HG03354 (cell line): Measurements from ENCODE around the gene ITSN2.
"Not testable (repeated sequence)": the region's sequence is repeated elsewhere in the genome, so short reads cannot be mapped to it uniquely, and the experiment has no call there.

Experiments used
- ATAC-seq: cut with Tn5 transposase; IDR thresholded peaks from one replicate; pipeline ENCODE4 v1.9.1; 2021; ENCODE audit warnings: mild to moderate bottlenecking; ENCODE audit not compliant: unreplicated experiment, poor library complexity, severe bottlenecking

ITSN2 gene

DNA sequence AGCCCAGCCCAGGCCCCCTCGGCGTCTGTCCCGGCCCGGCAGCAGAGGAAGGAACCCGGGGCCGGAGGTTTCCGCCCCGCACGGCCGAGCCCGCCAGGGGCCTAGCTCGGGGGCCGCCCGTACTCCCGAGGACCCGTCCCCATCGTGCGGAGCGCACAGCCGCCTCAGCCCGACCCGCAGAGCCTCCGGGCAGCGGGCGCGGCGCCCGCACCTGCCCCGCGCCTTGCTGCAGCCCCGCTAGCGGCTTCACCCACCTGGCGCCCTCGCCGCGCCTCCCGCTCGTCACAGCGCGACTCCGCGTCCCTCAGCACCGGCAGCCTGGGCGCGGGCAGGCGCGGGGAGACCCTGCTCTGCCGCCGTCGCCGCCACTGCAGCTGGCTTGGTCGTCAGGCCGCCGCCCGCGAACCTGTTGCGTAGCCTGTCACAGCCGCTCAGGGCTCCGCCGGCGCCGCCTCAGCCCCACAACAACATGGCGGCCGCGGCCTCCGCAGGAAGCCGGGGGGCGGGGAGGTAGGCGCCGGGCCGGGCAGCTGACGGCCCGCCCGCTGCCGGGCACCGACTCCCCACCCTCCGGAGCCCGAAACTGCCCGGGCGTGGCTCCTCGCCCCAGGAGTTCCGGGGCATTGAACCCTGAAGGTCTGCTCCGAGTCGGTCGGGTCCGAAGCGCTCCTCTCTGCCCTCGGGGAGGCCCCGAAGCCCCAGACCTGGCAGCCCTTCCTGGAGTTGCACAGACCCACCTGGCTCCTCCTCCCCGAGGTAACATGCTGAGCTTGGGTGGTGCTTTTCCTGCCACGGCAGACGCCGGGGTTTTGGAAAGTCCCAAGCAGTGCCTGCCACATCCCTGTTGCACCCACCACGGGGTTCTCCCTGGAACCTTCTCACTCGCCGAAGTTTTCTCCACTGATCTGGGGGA, at the start of gene ITSN2:
TSS of gene ITSN2 (minus strand) at position 487 of the 913 bp plus-strand sequence. CDS start 32,454 bp downstream, outside the sequence.
- peak; percentile 86 for ATAC-seq

- no peak for ATAC-seq
Observed at GRCh38 chr2:24409171-24409570, 48.8 kb upstream of the ITSN2 start.

GRCh38 chr2:24408704-24409103, 48.4 kb upstream of the ITSN2 start:
- not testable (repeated sequence) for ATAC-seq

DNA sequence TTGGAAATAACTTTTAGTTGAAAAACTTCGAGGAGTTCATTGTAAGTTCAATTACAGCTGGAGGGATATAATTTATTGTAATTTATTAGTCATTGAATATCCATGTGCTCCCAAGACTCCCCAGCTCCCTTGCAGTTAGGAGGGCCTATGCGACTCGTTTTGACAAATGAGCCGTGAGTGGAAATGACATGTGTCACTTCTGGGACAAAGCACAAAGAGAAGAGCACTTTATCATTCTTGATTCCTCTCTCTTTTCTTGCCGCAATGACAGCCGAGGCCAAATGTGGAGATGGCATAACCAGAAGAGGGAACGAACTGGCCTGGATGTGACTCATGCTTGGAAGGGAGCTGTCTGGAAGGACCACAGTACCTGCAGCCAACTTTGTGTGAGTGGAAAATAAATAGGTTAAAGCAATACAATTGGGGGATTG, 44.2 kb upstream of the ITSN2 start:
- ATAC-seq, result no peak

- ATAC-seq, result no peak
Observed at GRCh38 chr2:24403832-24404212, 43.5 kb upstream of the ITSN2 start.

DNA sequence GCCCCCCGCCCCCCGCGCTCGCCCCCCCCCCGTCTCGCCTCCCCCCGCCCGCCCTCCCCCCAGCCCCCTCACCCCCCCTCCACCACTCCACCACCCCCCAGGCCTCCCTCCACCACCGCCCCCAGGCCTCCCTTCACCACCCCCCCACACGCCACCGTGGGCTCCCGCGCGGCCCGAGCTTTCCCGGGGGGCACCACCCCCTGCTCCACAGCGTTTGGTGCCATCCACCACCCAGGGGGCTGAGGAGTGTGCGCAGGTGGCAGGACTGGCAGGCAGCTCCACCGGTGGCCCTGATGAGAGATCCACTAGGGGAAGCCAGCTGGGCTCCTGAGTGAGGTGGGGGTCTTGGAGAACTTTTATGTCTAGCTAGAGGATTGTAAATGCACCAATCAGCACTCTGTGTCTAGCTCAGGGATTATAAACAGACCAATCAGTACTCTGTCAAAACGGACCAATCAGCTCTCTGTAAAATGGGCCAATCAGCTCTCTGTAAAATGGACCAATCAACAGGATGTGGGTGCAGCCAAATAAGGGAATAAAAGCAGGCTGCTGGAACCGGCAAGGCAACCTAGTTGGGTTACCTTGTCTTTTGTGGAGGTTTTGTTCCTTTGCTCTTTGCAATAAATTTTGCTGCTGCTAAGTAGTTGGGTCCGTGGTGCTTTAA, 43.0 kb upstream of the ITSN2 start:
- no peak for ATAC-seq

- ATAC-seq, result no peak
Observed at GRCh38 chr2:24402242-24403097, 42.1 kb upstream of the ITSN2 start.

- ATAC-seq, result no peak
Observed at GRCh38 chr2:24400207-24400907, 40.0 kb upstream of the ITSN2 start.

- ATAC-seq, result no peak
Observed at GRCh38 chr2:24399434-24400206, 39.3 kb upstream of the ITSN2 start.

DNA sequence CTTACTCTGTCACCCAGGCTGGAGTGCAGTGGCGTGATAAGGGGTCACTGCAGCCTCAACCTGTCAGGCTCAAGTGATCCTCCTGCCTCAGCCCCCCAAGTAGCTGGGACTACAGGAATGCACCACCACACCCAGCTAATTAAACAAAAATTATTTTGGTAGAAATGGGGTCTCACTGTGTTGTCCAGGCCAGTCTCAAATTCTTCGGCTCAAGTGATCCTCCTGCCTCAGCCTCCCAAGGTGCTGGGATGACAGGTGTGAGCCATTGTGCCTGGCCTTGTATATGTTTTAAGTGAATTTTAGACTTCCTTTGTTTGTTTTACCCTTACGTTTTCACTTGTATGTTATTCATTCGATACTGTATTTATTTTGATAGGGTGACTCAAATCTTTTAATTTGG, 34.7 kb upstream of the ITSN2 start:
- no peak for ATAC-seq

DNA sequence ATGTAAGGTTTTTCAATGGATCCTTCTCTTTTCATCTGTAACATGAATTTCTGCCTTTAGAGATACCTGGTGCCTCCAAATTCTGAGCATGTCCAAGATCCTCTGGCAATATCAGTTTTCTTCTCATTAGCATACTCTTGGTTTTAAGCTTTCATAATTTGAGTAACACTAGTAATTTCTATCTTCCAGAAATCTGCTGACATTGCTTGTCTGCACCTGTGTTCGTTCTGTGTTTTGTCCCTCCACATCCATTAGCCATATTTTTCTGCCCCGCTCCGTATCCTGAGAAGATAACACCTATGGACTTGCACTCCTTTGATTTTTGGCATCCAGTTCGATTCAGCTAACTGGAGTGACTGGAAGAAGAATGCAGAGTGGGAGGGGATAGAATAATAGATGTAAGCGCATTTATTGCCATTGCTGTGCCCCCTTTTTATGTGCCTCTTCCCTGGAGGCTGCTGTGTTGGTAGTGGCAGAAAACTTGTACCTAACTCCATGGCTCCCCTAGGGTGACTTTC, 32.3 kb upstream of the ITSN2 start:
- no peak for ATAC-seq

GRCh38 chr2:24385366-24385765, 25.0 kb upstream of the ITSN2 start:
- no peak for ATAC-seq

GRCh38 chr2:24382363-24383073, 22.2 kb upstream of the ITSN2 start:
- peak; percentile 80 for ATAC-seq

GRCh38 chr2:24380820-24381219, 20.5 kb upstream of the ITSN2 start:
- ATAC-seq, result no peak

- no peak for ATAC-seq
Observed at GRCh38 chr2:24375349-24376087, 15.2 kb upstream of the ITSN2 start.

DNA sequence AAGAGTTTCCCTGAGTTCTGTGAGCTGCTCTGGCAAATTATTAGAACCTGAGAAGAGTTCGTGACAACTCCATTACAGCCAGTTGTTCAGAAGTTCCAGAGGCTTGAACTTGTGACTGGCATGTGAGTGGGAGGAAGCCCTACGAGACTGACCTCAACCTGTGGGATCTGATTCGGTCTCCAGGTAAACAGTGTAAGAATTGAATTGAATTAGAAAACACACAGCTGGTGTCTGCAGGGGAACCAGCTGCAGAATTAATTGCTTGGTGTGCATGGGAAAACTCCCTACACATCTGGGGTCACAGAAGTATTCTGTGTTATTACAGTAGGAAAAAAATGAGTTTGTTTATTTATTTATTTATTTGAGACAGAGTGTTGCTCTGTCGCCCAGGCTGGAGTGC, 14.0 kb upstream of the ITSN2 start:
- no peak for ATAC-seq

GRCh38 chr2:24372033-24372432, 11.7 kb upstream of the ITSN2 start:
- no peak for ATAC-seq
